ENCODE results near the gene HIPK2.

The HIPK2 gene

GRCh38 chr7:139521439-139521838 is 256.4 kb downstream of the HIPK2 start:
- H3K79me2 ChIP-seq: no peaks in the 10 kb centered on the region
- no peak overlapping the region for H2AFZ ChIP-seq
- no peaks in the 10 kb centered on the region for H3K9me3 ChIP-seq (ENCODE audit: control insufficient read depth, low read length)
- TF ChIP-seq CTCF (IDR thresholded peaks at IDR 0.05): no peak
- H3K4me2 ChIP-seq (ENCODE audit: low read length): no peak overlapping the region
- H3K27ac ChIP-seq: no peak overlapping the region
- no peak overlapping the region for H3K4me3 ChIP-seq (ENCODE audit: low read depth, low read length)
- no peaks in the 10 kb centered on the region for H3K36me3 ChIP-seq (ENCODE audit: control insufficient read depth, insufficient read depth, low read length)
- peaks cover 4% of the 10 kb centered on the region for H3K4me1 ChIP-seq
- no peak overlapping the region for H3K9ac ChIP-seq
- no peaks in the 10 kb centered on the region for H3K27me3 ChIP-seq (ENCODE audit: control insufficient read depth, insufficient read depth, low read length)

- Histone ChIP-seq H3K27ac (no peak overlapping the region), H3K9ac (no peak overlapping the region), H3K4me1 (peaks cover 5% of the 10 kb centered on the region), H3K4me2 (ENCODE audit: low read length) (no peak overlapping the region), H3K79me2 (no peaks in the 10 kb centered on the region), H3K9me3 (ENCODE audit: control insufficient read depth, low read length) (no peaks in the 10 kb centered on the region), H3K36me3 (ENCODE audit: control insufficient read depth, insufficient read depth, low read length) (no peaks in the 10 kb centered on the region), H2AFZ (no peak overlapping the region), H3K27me3 (ENCODE audit: control insufficient read depth, insufficient read depth, low read length) (no peaks in the 10 kb centered on the region), H3K4me3 (ENCODE audit: low read depth, low read length) (no peak overlapping the region)
- TF ChIP-seq CTCF (IDR thresholded peaks at IDR 0.05): no peak
These were observed 262.5 kb downstream of the HIPK2 start for GRCh38 chr7:139515266-139515665.
